K562 (cell line): ENCODE results near the gene PRDM4. TPM values are rescaled to one million over a fixed set of nuclear protein-coding genes. Genes with fewer than 3 reads are reported as not detected.
A peak's percentile ranks its signal among the peaks of the same experiment; 100 is the strongest.

Experiments
- ATF7 ChIP-seq: fragments of 450-650 bp; IDR thresholded peaks from 2 replicates; pipeline ENCODE4 v1.7.1; 2014; ENCODE audit warnings: mild to moderate bottlenecking, moderate library complexity
- CHD2 ChIP-seq: IDR thresholded peaks from 2 replicates; pipeline ENCODE4 v1.6.1; 2011; ENCODE audit warnings: low read depth, low read length
- CREB1 ChIP-seq, 2 experiments: sonication (generic) in 1 of 2; formaldehyde crosslinking in 1 of 2; IDR thresholded peaks; 2 replicates each; pipeline versions ENCODE4 v1.6.1 to v1.8.0; 2012 to 2022; ENCODE audit warnings: inconsistent platforms in 1 of 2, mild to moderate bottlenecking in 1 of 2, missing genetic modification reagents in 1 of 2, moderate library complexity in 1 of 2
- E2F6 ChIP-seq, 2 experiments: IDR thresholded peaks; 2 replicates each; pipeline ENCODE4 v1.6.1; 2011; ENCODE audit warnings: borderline replicate concordance in 1 of 2, control low read depth in 1 of 2, low read depth in 1 of 2, low read length in 1 of 2, mild to moderate bottlenecking in 1 of 2, mixed read lengths in 1 of 2, moderate library complexity in 1 of 2; ENCODE audit not compliant: insufficient read depth in 1 of 2, insufficient read length in 1 of 2, poor library complexity in 1 of 2, severe bottlenecking in 1 of 2; ENCODE audit errors: extremely low read depth in 1 of 2
- FOXM1 ChIP-seq, 2 experiments: fragments of 450-650 bp in 1 of 2; sonication (generic) in 1 of 2; formaldehyde crosslinking in 1 of 2; IDR thresholded peaks; 2 replicates each; pipeline versions ENCODE4 v1.6.1 to v1.9.0; 2017 to 2022; ENCODE audit warnings: low read depth in 2 of 2, mild to moderate bottlenecking in 2 of 2, missing genetic modification reagents in 1 of 2, moderate library complexity in 1 of 2
- GTF2E2 ChIP-seq: fragments of 200-800 bp; sonication (Bioruptor generic); IDR thresholded peaks from 2 replicates; pipeline ENCODE4 v1.6.1; 2016; ENCODE audit warnings: missing genetic modification characterization, missing compliant biosample characterization
- HNRNPH1 ChIP-seq: fragments of 200-400 bp; formaldehyde crosslinking; optimal IDR thresholded peaks from 2 replicates; pipeline ENCODE3; 2017; ENCODE audit warnings: low read depth, mild to moderate bottlenecking, low read length, moderate library complexity
- NUFIP1 ChIP-seq: fragments of 450-650 bp; IDR thresholded peaks from 2 replicates; pipeline ENCODE4 v1.6.1; 2018; ENCODE audit not compliant: partially characterized antibody
- PTRF ChIP-seq: fragments of 450-650 bp; IDR thresholded peaks from 2 replicates; pipeline ENCODE4 v1.6.1; 2016; ENCODE audit warnings: mild to moderate bottlenecking, missing genetic modification characterization, missing compliant biosample characterization
- ZKSCAN1 ChIP-seq: fragments of 150-350 bp; IDR thresholded peaks from 2 replicates; pipeline ENCODE4 v1.6.1; 2016; ENCODE audit warnings: low read depth, low read length
- ZKSCAN8 ChIP-seq: fragments of 200-800 bp; sonication (Bioruptor generic); IDR thresholded peaks from 2 replicates; pipeline ENCODE4 v1.6.1; 2016; ENCODE audit warnings: missing genetic modification characterization, missing compliant biosample characterization
- ZNF175 ChIP-seq: fragments of 200-800 bp; sonication (Bioruptor generic); IDR thresholded peaks from 2 replicates; pipeline ENCODE4 v1.6.1; 2016; ENCODE audit warnings: low read depth, mild to moderate bottlenecking, missing genetic modification characterization, missing compliant biosample characterization
- ZNF224 ChIP-seq: sonication (generic); formaldehyde crosslinking; IDR thresholded peaks from 2 replicates; pipeline ENCODE4 v1.8.0; 2022; ENCODE audit warnings: mild to moderate bottlenecking, missing genetic modification reagents
- ZNF395 ChIP-seq: fragments of 200-800 bp; sonication (Bioruptor generic); IDR thresholded peaks from 2 replicates; pipeline ENCODE4 v1.6.1; 2017; ENCODE audit warnings: missing genetic modification characterization, missing compliant biosample characterization
- polyA plus RNA-seq, 8 experiments: library from polyadenylated mRNA; depleted of rRNA in 4 of 8; stranded (reverse) in 5 of 8; unstranded in 3 of 8; fragments of >200 nt; fragmentation: Nextera tagmentation in 2 of 8; fragmentation: Illumina TruSeq in 1 of 8; extraction: Ambion mirVana in 2 of 8; extraction: Trizol in 1 of 8; gene quantifications; 2 replicates each; pipeline versions ENCODE4 v1.2.1 to v1.2.3, GENCODE V29; 2011 to 2014; ENCODE audit warnings: inconsistent platforms in 1 of 8, missing spikeins in 1 of 8
- total RNA-seq, 7 experiments: library from RNA; depleted of rRNA in 6 of 7; stranded (reverse); fragments of >200 nt in 6 of 7; fragmentation: Illumina TruSeq in 2 of 7; extraction: Trizol in 2 of 7; gene quantifications; 2 replicates each; pipeline versions ENCODE4 v1.2.1 to v1.2.3, GENCODE V29; 2011 to 2021; ENCODE audit warnings: low replicate concordance in 1 of 7
- TF ChIP-seq, protein P1 (sequence below): sonication (generic); formaldehyde crosslinking; IDR thresholded peaks from 2 replicates; pipeline ENCODE4 v1.8.0; 2022; ENCODE audit warnings: missing genetic modification reagents, mild to moderate bottlenecking, moderate library complexity, borderline replicate concordance
- TF ChIP-seq, protein P2 (sequence below): fragments of 250-450 bp; sonication (Bioruptor Pico); IDR thresholded peaks from 2 replicates; pipeline ENCODE4 v1.4.0; 2020

Gene PRDM4
- total and polyA plus RNA-seq, 9 of the 15 experiments (the other 6 are each of a cell fraction or from before 2014, with no cell fraction given), result 5.9 to 26.0 (median 20.0) TPM

- TF ChIP-seq, protein P1, sequence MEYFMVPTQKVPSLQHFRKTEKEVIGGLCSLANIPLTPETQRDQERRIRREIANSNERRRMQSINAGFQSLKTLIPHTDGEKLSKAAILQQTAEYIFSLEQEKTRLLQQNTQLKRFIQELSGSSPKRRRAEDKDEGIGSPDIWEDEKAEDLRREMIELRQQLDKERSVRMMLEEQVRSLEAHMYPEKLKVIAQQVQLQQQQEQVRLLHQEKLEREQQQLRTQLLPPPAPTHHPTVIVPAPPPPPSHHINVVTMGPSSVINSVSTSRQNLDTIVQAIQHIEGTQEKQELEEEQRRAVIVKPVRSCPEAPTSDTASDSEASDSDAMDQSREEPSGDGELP (CRISPR knock-in tag), result peak; percentile 95
- TF ChIP-seq ZNF175 (CRISPR knock-in tag) (no peak), E2F6 (IDR thresholded peaks at IDR 0.05; ENCODE audit: borderline replicate concordance in 1 of 2, extremely low read depth in 1 of 2, insufficient read depth in 1 of 2, insufficient read length in 1 of 2, low read depth in 1 of 2, low read length in 1 of 2, poor library complexity in 1 of 2, severe bottlenecking in 1 of 2) (peak; percentile 67 to 75), HNRNPH1 (no peak), FOXM1 (IDR thresholded peaks at IDR 0.05; ENCODE audit: low read depth) (peak; percentile 46; the same call in 1 of the 2 replicates), FOXM1 (CRISPR knock-in tag; IDR thresholded peaks at IDR 0.05; ENCODE audit: low read depth) (no peak), GTF2E2 (peak; percentile 34; the same call in 1 of the 2 replicates), ZKSCAN1 (peak; percentile 73; the same call in 1 of the 2 replicates), CREB1 (IDR thresholded peaks at IDR 0.05) (peak; percentile 98), CREB1 (CRISPR knock-in tag; IDR thresholded peaks at IDR 0.05) (peak; percentile 99), ZNF224 (CRISPR knock-in tag) (no peak), NUFIP1 (no peak), ATF7 (peak; percentile 87), CHD2 (0 out of 2 replicates have a peak, but pooled peaks have one; percentile 27), PTRF (tag) (no peak), ZKSCAN8 (CRISPR knock-in tag) (no peak), ZNF395 (peak; percentile 71; the same call in 1 of the 2 replicates)
- TF ChIP-seq, protein P2, sequence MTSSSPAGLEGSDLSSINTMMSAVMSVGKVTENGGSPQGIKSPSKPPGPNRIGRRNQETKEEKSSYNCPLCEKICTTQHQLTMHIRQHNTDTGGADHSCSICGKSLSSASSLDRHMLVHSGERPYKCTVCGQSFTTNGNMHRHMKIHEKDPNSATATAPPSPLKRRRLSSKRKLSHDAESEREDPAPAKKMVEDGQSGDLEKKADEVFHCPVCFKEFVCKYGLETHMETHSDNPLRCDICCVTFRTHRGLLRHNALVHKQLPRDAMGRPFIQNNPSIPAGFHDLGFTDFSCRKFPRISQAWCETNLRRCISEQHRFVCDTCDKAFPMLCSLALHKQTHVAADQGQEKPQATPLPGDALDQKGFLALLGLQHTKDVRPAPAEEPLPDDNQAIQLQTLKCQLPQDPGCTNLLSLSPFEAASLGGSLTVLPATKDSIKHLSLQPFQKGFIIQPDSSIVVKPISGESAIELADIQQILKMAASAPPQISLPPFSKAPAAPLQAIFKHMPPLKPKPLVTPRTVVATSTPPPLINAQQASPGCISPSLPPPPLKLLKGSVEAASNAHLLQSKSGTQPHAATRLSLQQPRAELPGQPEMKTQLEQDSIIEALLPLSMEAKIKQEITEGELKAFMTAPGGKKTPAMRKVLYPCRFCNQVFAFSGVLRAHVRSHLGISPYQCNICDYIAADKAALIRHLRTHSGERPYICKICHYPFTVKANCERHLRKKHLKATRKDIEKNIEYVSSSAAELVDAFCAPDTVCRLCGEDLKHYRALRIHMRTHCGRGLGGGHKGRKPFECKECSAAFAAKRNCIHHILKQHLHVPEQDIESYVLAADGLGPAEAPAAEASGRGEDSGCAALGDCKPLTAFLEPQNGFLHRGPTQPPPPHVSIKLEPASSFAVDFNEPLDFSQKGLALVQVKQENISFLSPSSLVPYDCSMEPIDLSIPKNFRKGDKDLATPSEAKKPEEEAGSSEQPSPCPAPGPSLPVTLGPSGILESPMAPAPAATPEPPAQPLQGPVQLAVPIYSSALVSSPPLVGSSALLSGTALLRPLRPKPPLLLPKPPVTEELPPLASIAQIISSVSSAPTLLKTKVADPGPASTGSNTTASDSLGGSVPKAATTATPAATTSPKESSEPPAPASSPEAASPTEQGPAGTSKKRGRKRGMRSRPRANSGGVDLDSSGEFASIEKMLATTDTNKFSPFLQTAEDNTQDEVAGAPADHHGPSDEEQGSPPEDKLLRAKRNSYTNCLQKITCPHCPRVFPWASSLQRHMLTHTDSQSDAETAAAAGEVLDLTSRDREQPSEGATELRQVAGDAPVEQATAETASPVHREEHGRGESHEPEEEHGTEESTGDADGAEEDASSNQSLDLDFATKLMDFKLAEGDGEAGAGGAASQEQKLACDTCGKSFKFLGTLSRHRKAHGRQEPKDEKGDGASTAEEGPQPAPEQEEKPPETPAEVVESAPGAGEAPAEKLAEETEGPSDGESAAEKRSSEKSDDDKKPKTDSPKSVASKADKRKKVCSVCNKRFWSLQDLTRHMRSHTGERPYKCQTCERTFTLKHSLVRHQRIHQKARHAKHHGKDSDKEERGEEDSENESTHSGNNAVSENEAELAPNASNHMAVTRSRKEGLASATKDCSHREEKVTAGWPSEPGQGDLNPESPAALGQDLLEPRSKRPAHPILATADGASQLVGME (CRISPR knock-in tag), result no peak
These were observed 75.3 kb downstream of the PRDM4 start, which contains the start of gene PWP1 (continued) for GRCh38 chr12:107685360-107686248.
